AG04449 (cell line): ENCODE data around the gene EDC4.
A peak's percentile ranks its signal among the peaks of the same experiment; 100 is the strongest.
"Not testable (repeated sequence)": the region's sequence is repeated elsewhere in the genome, so short reads cannot be mapped to it uniquely, and the experiment has no call there.

ENCODE experiments used
- CTCF ChIA-PET: fragments of 350-600 bp; formaldehyde crosslinking; extraction: SDS; loops from one replicate; lab custom pipeline; 2021; ENCODE audit warnings: antibody characterized with exemption; lab: Yijun Ruan, JAX
- POLR2A ChIA-PET: fragments of 400-600, 350-600 bp; formaldehyde crosslinking; extraction: SDS; loops from one replicate; lab custom pipeline; 2020; ENCODE audit warnings: antibody characterized with exemption, inconsistent platforms; lab: Yijun Ruan, JAX
- DNase-seq: peaks from one replicate; pipeline ENCODE4 v3.0.0-alpha.2; 2010; ENCODE audit warnings: low read depth, low spot score
- H3K4me3 ChIP-seq: 2 replicates; pipeline ENCODE4 v1.5.1; 2011; ENCODE audit warnings: low read depth, mild to moderate bottlenecking, control low read depth, low read length
- TF ChIP-seq, protein P1 (sequence below): IDR thresholded peaks from one replicate; pipeline ENCODE4 v1.5.1; 2011; ENCODE audit warnings: mild to moderate bottlenecking, moderate library complexity, low read length, control low read depth, inconsistent platforms; ENCODE audit not compliant: insufficient read depth; ENCODE audit errors: missing control alignments

The EDC4 gene

GRCh38 chr16:67862623-67863583 is 9.9 kb upstream of the EDC4 start:
- no peak overlapping the region for H3K4me3 ChIP-seq
- ChIA-PET CTCF (interaction anchor here (0.6 to 10.0 kb wide), 14 partner anchors 8 to 342 kb away, joined by 3 to 61 read pairs (median 4); partner anchors contain the start of genes EDC4, NRN1L and NUTF2), POLR2A (interaction anchor here (0.6 to 1.9 kb wide), 5 partner anchors 9 to 22 kb away, joined by 3 to 5 read pairs (median 5); partner anchors contain the start of genes EDC4, NRN1L and NUTF2)
- TF ChIP-seq, protein P1, sequence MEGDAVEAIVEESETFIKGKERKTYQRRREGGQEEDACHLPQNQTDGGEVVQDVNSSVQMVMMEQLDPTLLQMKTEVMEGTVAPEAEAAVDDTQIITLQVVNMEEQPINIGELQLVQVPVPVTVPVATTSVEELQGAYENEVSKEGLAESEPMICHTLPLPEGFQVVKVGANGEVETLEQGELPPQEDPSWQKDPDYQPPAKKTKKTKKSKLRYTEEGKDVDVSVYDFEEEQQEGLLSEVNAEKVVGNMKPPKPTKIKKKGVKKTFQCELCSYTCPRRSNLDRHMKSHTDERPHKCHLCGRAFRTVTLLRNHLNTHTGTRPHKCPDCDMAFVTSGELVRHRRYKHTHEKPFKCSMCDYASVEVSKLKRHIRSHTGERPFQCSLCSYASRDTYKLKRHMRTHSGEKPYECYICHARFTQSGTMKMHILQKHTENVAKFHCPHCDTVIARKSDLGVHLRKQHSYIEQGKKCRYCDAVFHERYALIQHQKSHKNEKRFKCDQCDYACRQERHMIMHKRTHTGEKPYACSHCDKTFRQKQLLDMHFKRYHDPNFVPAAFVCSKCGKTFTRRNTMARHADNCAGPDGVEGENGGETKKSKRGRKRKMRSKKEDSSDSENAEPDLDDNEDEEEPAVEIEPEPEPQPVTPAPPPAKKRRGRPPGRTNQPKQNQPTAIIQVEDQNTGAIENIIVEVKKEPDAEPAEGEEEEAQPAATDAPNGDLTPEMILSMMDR: no peak
- peak; percentile 16 for DNase-seq

GRCh38 chr16:67864044-67864443 is 8.8 kb upstream of the EDC4 start:
- CTCF ChIA-PET: interaction anchor here (1.1 to 10.0 kb wide), 9 partner anchors 9 to 195 kb away, joined by 3 to 61 read pairs (median 12); partner anchors contain the start of genes NRN1L and NUTF2

GRCh38 chr16:67864594-67864993 is 8.3 kb upstream of the EDC4 start:
- ChIA-PET CTCF (interaction anchor here (1.3 to 10.0 kb wide), 6 partner anchors 15 to 196 kb away, joined by 3 to 61 read pairs (median 14); partner anchors contain the start of genes NRN1L and NUTF2), POLR2A (no interaction called here)
- TF ChIP-seq, protein P1: no peak

More at GRCh38 chr16:67864044-67864443, 8.8 kb upstream of the EDC4 start:
- POLR2A ChIA-PET, H3K4me3 ChIP-seq, DNase-seq: not testable (repeated sequence)

DNA sequence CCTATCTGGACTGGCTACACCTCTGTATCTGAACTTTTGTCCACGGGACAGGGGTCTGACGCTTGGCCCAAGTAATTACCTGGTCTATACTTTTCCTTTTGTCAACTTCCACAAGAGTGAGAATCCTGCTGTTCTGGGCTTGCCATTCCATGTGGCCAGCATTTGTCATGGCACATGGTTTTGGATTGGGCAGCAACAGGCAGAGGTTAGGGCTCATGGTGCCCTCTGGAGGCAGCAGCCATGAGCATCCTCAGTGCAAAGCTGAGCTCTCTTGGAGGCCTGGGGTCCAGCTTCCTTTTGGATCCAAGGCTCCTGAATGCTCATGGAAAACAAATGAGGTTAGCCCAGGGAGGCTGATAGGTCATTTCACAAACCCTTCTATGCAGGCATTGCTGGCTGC is 7.5 kb upstream of the EDC4 start:
- POLR2A ChIA-PET: no interaction called here
- H3K4me3 ChIP-seq: no peak overlapping the region
- DNase-seq: no peak

More at GRCh38 chr16:67864594-67864993, 8.3 kb upstream of the EDC4 start:
- H3K4me3 ChIP-seq: no peak overlapping the region
- DNase-seq: no peak

GRCh38 chr16:67868290-67868689 is 4.6 kb upstream of the EDC4 start:
- no peak for DNase-seq
- TF ChIP-seq, protein P1: no peak
- CTCF ChIA-PET: interaction anchor here (1.0 to 10.0 kb wide), 5 partner anchors 15 to 347 kb away, joined by 3 to 61 read pairs (median 9); partner anchors contain the start of gene NRN1L
- H3K4me3 ChIP-seq: no peak overlapping the region
- POLR2A ChIA-PET: no interaction called here

More for the DNA sequence above, 7.5 kb upstream of the EDC4 start:
- TF ChIP-seq, protein P1: peak; percentile 49
- CTCF ChIA-PET: interaction anchor here (0.6 to 10.0 kb wide), 8 partner anchors 8 to 264 kb away, joined by 3 to 61 read pairs (median 5); partner anchors contain the start of genes NRN1L and NUTF2

- POLR2A ChIA-PET: no interaction called here
Measured at GRCh38 chr16:67869653-67870052, 3.2 kb upstream of the EDC4 start.

More at GRCh38 chr16:67869653-67870052, 3.2 kb upstream of the EDC4 start:
- no peak overlapping the region for H3K4me3 ChIP-seq
- CTCF ChIA-PET: interaction anchor here (0.8 to 10.0 kb wide), 3 partner anchors 14 to 53 kb away, joined by 3 to 61 read pairs (median 7); no protein-coding TSS in a partner anchor
- DNase-seq: no peak
- TF ChIP-seq, protein P1: no peak
